PC-9 (cell line): ENCODE measurements around the gene PHRF1.

ENCODE experiments used
- EZH2 ChIP-seq: fragments of 200-600 bp; sonication (generic); IDR thresholded peaks from 2 replicates; pipeline ENCODE4 v1.8.0; 2017; ENCODE audit warnings: antibody characterized with exemption, low read depth
- TF ChIP-seq, protein P1 (sequence below): fragments of 200-600 bp; sonication (generic); conservative IDR thresholded peaks from 2 replicates; pipeline ENCODE4 v1.6.1; 2017; ENCODE audit warnings: mixed run types, antibody characterized with exemption, mild to moderate bottlenecking, moderate library complexity

- TF ChIP-seq, protein P1, sequence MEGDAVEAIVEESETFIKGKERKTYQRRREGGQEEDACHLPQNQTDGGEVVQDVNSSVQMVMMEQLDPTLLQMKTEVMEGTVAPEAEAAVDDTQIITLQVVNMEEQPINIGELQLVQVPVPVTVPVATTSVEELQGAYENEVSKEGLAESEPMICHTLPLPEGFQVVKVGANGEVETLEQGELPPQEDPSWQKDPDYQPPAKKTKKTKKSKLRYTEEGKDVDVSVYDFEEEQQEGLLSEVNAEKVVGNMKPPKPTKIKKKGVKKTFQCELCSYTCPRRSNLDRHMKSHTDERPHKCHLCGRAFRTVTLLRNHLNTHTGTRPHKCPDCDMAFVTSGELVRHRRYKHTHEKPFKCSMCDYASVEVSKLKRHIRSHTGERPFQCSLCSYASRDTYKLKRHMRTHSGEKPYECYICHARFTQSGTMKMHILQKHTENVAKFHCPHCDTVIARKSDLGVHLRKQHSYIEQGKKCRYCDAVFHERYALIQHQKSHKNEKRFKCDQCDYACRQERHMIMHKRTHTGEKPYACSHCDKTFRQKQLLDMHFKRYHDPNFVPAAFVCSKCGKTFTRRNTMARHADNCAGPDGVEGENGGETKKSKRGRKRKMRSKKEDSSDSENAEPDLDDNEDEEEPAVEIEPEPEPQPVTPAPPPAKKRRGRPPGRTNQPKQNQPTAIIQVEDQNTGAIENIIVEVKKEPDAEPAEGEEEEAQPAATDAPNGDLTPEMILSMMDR: no peak
- no peak for TF ChIP-seq EZH2
These were observed 21.9 kb downstream of the PHRF1 start for GRCh38 chr11:598005-598680.
